Stimulated activated CD4-positive, alpha-beta T cell treated with anti-CD3 and anti-CD28 coated beads, Interleukin-4, amount 100 ng/mL, for 48 hours (primary cell): Measurements from ENCODE around the gene STPG2.
"Not testable (repeated sequence)": the region's sequence is repeated elsewhere in the genome, so short reads cannot be mapped to it uniquely, and the experiment has no call there.

Source experiments
- DNase-seq, 2 donors: peaks; one replicate each; pipeline ENCODE4 v3.0.0-alpha.2; 2020; ENCODE audit warnings: low read depth in 2 of 2

Gene STPG2

DNA sequence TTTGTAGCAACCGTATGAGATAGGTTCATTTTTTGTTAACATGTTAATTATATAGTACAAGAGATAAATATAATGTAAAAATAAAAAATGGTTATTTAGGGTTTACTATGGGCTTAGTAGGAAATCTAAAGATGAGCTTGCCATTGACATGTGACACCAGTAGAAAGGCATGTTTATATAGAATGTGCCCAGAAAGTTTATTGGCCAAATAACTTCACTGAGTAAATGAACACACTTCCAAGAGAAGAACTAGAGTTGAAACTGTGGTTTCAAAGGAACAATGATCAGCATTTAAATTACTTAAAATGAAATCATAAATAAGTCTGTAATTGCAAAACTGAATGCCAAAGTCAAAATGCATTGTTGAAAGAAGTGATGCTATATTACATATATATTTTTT, 503.3 kb downstream of the STPG2 start:
- DNase-seq, result no peak

DNA sequence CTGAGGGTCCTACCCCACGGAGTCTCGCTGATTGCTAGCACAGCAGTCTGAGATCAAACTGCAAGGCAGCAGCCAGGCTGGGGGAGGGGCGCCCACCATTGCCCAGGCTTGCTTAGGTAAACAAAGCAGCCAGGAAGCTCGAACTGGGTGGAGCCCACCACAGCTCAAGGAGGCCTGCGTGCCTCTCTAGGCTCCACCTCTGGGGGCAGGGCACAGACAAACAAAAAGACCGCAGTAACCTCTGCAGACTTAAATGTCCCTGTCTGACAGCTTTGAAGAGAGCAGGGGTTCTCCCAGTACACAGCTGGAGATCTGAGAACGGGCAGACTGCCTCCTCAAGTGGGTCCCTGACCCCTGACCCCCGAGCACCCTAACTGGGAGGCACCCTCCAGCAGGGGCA, 509.4 kb downstream of the STPG2 start:
- not testable (repeated sequence) for DNase-seq

DNA sequence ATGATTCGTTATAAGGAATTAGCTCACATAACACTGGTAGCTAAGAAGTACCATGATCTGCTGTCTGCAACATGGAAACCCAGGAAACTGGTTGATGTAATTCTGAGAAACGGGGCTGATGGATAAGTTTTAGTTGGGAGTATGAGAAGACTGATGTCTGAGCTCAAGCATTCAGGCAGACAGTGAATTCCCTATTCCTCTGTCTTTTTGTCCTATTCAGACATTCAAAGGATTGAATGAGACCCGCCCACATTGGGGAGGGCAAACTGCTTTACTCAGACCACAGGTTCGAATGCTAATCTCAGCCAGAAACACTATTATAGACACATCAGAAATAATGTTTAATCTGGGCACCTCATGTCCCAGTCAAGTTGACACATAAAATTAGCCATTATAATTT, 515.5 kb downstream of the STPG2 start:
- DNase-seq, result no peak

DNA sequence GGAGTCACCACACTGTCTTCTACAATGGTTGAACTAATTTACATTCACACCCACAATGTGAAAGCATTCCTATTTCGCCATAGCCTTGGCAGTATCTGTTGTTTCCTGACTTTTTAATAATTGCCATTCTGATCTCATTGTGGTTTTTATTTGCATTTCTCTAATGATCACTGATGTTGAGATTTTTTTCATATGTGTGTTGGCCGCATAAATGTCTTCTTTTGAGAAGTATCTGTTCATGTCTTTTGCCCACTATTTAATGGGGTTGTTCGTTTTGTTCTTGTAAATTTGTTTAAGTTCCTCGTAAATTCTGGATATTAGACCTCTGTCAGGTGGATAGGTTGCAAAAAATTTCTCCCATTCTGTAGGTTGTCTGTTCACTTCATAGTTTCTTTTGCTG, 519.1 kb downstream of the STPG2 start:
- no peak for DNase-seq

DNA sequence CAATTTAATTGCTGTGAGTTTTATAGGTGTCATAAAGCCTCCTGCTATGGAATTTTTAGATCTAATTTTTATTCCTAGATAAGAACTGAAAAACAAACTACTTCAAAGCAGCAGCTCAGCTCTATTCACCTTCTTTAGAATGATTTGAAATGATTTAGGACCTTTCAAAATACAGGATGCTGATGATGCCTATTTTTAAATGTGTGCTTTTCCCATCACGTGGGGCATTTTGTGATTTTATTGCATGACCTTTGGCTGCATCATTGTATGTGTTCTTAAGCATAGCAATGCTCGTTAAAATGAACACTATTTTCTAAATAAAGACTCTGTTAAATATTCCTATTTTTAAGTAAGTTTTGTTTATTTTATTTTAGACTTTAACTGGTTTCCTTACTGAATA, 537.3 kb downstream of the STPG2 start:
- DNase-seq, result no peak

DNA sequence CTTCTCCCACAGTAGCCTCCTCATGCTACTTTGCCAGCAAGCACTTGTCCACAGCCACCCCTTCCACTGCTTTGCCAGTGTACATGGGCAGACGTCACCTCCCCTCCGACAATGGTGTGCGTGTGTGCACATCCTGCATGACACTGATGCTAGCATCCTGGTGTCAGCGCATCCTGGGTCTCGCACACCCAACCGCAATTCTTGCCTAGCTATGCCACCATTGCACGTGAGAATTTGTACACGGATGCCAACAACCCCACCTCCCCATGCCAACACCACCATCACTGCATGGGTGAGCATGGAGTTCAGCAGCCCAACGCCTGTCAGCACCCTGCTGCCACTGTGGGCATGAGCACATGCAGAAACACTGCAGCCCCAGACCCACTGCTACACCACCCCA, 550.0 kb downstream of the STPG2 start:
- no peak for DNase-seq

DNA sequence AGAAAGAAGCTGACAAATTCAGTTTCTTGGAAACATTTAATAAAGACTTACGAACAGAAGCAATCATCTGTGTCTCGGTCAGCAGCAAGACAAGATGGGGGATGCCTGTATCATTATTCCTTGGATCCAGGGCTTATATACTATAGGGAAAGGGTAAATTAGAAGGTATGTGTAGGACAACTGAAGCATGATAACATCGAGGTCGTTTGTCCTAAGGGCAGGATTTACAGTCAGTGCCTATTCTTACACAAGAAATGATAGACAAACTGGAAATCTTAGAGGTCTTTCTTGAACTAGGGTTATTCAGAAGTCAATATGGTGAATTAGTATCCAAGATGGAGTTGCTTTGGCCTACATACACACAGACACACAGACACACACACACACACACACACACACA, 553.0 kb downstream of the STPG2 start:
- no peak for DNase-seq

DNA sequence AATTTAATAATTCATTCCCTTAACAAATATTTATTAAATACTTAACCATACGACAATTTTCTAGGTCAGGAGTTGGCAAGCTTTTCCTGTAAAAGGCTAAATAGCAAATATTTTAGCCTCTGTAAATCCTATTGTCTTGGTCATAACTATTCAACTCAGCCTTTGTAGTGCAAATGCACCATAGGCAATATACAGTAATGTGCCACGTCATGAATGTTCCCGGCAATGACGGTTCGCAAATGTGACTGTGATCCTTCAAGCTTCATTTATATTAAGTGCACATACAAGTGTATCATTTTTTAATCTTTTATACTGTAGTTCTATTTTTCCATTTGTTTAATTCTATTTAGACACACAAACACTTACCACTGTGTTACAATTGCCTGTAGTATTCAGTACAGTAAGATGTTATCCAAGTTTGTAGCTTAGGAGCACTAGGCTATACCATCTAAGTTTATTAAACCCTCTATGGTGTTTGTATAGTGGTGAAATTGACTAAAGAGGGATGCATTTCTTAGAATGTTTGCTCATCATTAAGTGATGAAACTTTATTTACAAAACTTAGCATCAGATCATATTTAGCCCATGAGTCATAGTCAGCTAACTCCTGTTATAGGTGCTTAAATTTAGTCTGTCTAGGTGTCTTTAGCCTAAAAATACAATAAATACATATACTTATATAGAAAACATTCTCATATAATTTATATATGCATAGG, 553.6 kb downstream of the STPG2 start:
- DNase-seq, result no peak

DNA sequence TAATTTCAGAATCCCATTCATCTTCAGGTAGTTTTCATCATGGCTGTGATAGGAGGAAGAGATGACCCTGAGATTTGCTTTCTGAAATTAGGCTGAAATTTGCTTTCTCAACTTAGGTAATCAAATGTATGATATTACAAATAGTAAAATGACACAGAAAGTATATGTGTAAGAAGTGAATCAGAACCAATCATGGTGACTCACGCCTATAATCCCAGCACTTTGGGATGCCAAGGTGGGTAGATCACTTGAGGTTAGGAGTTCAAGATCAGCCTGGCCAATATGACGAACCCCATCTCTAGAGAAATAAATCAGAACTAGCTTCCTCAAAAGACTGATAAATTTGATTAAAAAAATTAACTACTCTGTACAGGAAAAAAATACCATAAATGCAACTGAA, 555.4 kb downstream of the STPG2 start:
- no peak for DNase-seq

DNA sequence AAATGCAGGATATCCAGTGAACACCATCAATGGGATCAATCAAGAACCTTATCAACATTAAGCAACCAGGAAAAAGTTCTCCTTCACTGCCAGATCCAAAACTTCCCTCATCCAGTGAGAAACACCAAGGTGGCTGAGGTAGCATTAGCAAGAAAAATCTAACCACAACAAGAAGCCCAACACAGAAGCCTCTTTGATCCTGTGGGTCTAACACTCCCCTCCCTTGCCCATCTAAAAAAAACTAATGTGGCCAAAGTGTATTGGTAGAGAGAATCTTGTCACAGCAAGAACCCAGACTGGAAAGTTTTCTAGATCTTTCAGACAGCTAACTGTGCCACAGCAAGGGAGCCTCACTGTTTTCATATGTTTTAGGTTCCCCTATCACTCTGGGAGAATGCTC, 558.0 kb downstream of the STPG2 start:
- DNase-seq, result no peak

DNA sequence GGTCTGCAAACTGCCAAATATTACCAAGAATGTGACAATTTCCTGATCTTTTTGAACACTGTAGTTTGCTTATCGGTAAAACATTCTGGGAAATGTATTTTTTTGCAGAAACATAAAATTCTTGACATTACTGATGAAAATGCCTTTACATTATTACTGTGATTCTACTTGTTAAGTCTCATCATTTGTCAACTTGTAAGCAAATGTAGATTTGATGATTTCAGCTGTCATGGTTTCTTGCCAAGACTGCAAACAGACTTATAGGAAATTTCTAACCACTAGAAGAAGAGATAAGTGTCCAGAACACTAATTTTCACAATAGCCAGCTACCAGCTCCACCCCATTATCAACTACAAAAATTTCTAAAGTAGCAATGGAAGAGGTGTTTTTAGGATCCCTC, 560.4 kb downstream of the STPG2 start:
- no peak for DNase-seq

DNA sequence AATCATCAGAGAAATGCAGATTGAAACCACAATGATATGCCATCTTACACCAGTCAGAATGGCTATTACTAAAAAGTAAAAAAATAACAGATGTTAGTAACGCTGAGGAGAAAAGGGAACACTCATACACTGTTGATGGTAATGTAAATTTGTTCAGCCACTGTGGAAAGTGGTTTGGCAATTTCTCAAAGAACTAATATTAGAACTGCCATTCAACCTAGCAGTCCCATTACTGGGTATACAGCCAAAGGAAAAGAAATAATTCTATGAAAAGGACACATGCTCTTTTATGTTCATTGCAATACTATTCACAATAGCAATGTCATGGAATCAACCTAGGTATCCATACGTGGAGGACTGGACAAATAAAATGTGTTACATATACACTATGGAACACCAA, 566.3 kb downstream of the STPG2 start:
- no peak for DNase-seq

DNA sequence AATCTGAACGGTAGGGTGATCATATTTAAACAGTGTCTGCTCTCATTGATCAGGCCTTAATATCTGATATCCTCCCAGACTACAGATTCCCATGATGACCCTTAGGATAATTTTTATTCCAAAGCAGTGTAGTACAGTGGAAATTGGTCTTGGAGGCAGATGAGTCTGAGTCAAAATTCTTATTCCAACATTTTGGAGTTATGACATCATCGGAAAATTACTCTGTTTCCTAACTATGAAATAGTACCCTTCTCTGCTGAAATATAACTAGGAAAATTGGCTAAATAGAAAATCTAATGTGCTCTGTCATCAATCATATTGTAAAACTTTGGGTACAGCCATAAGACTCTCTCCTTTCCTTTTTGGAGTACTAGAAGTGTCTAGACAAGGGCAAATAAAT, 583.3 kb downstream of the STPG2 start:
- no peak for DNase-seq

DNA sequence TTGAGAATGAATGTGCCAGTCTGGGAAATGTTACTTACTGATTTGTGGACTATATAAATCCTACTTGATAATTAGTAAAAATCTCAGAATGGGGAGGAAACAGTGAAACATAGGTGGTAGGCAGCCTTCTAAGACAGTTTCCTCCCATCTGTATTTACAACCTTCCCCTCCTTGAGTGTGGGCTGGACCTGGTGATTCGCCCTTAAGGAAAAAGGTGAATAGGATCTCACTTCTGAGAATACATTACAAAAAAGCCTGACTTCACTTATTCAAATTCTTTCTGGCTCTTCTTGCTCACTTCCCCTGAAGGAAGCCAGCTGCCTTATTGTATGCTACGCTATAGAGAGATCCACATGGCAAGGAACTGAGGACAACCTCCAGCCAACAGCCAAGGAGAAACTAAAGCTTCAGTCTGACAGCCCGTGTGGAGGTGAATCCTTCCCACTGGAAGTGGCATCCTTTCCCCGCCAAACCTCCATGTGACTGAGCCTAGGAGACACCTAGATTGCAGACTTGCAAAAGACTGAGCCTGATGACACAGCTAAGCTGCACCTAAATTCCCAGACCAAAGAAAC, 585.0 kb downstream of the STPG2 start:
- no peak for DNase-seq

DNA sequence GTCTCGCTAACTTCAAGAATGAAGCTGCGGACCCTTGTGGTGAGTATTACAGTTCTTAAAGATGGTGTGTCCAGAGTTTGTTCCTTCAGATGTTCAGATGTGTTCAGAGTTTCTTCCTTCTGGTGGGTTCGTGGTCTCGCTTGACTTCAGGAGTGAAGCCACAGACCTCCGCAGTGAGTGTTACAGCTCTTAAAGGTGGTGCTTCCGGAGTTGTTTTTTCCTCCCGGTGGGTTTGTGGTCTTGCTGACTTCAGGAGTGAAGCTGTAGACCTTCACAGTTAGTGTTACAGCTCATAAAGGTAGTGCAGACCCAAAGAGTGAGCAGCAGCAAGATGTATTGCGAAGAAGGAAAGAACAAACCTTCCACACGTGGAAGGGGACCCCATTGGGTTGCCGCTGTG, 592.6 kb downstream of the STPG2 start:
- DNase-seq, result not testable (repeated sequence)

DNA sequence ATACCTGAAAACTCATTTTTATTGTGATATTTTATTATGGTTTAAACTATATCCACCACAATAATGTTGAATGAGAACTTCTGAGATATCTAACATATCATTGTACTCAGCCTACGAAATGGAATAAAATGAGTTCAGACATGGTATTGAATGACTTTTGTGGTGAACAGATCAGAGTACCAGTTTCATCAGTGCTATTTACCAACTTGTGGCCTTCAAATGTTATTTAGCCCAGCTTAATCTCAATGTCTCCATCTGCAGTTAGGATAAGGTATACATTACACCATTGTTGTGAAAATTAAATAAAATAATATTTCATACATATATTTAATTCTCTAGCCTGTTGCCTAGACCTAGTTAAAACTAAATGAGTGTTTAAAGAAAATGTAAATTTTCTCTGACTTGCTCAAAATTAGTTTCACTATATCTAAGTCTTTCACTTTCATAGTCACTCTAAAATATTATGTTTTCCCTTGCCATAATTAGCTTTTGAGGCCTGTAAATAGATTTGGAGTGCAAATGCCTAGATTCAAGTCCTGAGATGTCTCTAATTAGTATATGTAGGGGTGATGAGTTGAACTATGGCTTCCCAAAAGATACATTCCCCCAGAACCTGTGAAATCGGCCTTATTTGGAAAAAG, 594.2 kb downstream of the STPG2 start:
- no peak for DNase-seq

DNA sequence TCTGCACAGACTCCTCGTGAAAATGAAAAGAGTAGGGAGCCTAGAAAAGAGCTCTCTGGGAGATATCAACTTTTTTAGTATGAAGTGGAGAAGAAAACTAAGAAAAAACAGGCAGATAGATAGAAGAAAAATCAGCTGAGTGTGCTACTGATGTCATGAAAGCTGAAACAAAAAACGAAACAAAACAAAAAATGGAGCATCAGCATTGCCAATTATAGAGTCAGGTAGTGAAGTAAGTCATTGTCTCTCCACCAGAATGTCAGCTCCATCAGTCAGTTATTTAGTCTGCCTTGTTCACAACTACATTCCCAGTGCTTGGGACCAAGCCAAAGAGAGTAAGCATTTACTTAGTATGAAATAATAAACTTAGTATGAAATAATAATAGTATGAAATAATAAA, 595.1 kb downstream of the STPG2 start:
- DNase-seq, result no peak

DNA sequence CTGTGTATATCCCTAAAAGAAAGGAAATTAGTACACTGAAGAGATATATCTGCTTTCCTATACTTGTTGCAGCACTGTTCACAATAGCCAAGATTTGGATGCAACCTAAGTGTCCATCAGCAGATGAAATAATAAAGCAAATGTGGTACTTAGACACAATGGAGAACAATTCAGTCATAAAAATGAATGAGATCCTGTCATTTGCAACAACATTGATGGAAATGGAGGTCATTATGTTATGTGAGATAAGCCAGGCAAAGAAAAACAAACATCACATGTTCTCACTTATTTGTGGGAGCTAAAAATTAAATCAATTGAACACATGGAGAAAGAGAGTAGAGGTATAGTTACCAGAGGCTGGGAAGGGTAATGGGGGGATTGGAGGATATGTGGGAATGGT, 611.9 kb downstream of the STPG2 start:
- no peak for DNase-seq

DNA sequence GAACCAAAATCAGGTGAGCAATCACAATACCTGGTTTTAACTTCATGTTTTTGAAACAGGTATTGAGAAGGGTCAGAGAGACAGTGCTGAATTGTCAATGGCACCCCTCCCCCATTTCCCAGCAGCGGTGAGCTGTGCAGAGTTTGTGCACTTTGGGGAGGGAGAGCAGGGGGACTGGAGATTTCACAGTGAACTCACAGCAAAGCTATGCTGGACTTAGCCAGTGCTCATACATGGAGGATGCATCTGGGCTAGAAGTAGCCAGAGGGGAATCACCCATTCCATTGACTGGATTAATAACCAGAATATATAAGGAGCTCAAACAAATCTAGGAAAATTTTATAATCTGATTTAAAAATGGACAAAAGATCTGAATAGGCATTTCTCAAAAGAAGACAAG, 612.6 kb downstream of the STPG2 start:
- DNase-seq, result no peak

DNA sequence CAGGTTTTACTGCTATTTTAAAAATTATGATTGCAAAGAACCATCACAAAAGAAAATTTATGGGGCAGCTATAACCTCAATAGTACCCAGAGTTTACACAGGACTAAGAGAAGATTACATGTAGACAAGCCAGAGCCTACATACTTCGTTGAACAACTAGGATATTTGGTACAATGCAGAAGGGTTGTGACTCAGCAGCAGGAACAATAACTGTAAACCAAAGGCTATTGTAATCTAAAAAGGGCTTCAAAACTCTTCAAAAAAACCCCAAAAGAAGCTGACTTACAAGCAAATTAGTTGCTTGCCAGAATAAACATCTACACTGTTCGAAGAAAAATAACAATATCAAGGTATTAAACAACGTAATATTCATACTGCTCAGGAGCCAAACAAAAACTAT, 618.0 kb downstream of the STPG2 start:
- no peak for DNase-seq

DNA sequence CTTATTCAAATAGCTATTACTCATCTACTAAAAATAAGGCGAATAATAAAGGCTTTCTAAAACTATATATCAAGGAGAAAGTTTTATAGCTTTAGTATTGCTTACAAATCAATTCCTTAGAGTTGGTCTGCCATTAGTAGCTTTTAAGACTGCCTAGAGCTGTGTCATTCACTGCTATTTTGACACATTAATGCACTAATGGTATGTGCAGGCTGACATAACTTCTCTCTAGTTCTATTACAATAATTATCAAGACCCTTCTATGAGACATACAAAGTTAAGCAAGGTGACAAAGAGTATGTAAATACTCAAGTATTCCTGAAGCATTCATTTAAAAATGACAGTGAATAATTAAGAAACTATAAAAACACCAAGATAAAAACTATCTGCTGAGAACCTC, 625.3 kb downstream of the STPG2 start:
- DNase-seq, result no peak

DNA sequence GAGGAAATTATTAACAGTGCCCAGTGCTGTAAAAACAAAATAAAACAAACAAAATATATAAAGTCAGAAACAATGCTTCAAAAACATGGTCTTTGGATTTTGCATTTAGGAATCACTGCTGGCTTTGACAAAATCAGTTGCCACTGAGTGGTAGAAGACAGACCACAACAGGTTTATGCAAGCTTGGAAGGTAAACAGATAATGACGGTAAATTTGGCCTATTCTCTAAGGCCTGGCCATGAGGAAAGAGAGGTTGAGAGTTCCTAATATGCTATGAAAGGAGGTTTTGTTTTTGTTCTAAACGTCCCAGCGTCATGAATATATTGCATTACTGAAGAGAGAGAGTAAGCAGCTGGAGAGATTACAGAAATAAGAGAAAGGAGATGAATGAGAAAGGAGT, 629.4 kb downstream of the STPG2 start:
- DNase-seq, result no peak
